Activated T-cell treated with anti-CD3 and anti-CD28 coated beads, Interleukin-2, amount 50 U/mL, for 4 hours (primary cell): ENCODE measurements around the gene STIM2. TPM values are rescaled to one million over a fixed set of nuclear protein-coding genes. Genes with fewer than 3 reads are reported as not detected.
"Not testable (repeated sequence)": the region's sequence is repeated elsewhere in the genome, so short reads cannot be mapped to it uniquely, and the experiment has no call there.

Source experiments
- ATAC-seq, 2 donors: fragments of 200-7000 bp; cut with Tn5 transposase; one replicate each; pipeline ENCODE4 v1.10.0; 2021
- DNase-seq: peaks from one replicate; pipeline ENCODE4 v3.0.0-alpha.2; 2020
- H3K27me3 Mint-ChIP-seq: one replicate; pipeline ENCODE4 v1.8.0; 2021; ENCODE audit warnings: low read depth, mixed read lengths
- H3K36me3 Mint-ChIP-seq: one replicate; pipeline ENCODE4 v1.8.0; 2022; ENCODE audit warnings: mixed read lengths; ENCODE audit not compliant: insufficient read depth
- H3K4me1 Mint-ChIP-seq: one replicate; pipeline ENCODE4 v1.8.0; 2021; ENCODE audit warnings: low read depth, mixed read lengths
- H3K4me3 Mint-ChIP-seq: one replicate; pipeline ENCODE4 v1.8.0; 2021; ENCODE audit warnings: mild to moderate bottlenecking, moderate library complexity, mixed read lengths
- H3K9me3 Mint-ChIP-seq: one replicate; pipeline ENCODE4 v1.8.0; 2021; ENCODE audit warnings: mixed read lengths
- total RNA-seq, 3 donors: library from RNA; stranded (reverse); gene quantifications; one replicate each; pipeline ENCODE4 v1.2.1, GENCODE V29; 2021

STIM2 gene
- 10 to 100 TPM; 26.9 to 30.7 (median 29.8) TPM for total RNA-seq

GRCh38 chr4:26860157-26860921 lies at the start of gene STIM2:
Gene STIM2 (plus strand): TSS chr4:26860841.
- Mint-ChIP-seq H3K4me3 (peak within 1 kb of the TSS; percentile 99), H3K9me3 (no peaks in the 10 kb centered on the region), H3K36me3 (no peaks in the 10 kb centered on the region), H3K27me3 (no peaks in the 10 kb centered on the region), H3K4me1 (peaks cover 56% of the 10 kb centered on the region)
- ATAC-seq: peak; percentile 67 to 74
- peak; percentile 98 for DNase-seq

- H3K4me3 Mint-ChIP-seq, H3K27me3 Mint-ChIP-seq, H3K9me3 Mint-ChIP-seq, ATAC-seq, H3K36me3 Mint-ChIP-seq, DNase-seq: not testable (repeated sequence)
- H3K4me1 Mint-ChIP-seq: peaks cover 19% of the 10 kb centered on the region
These were observed 49.1 kb upstream of the STIM2 start for GRCh38 chr4:26811571-26811970.

GRCh38 chr4:26812049-26812714 lies 48.5 kb upstream of the STIM2 start:
- peaks cover 18% of the 10 kb centered on the region for H3K4me1 Mint-ChIP-seq
- H3K4me3 Mint-ChIP-seq: no peak overlapping the region
- ATAC-seq: no peak
- H3K27me3 Mint-ChIP-seq: no peaks in the 10 kb centered on the region
- DNase-seq: no peak
- peaks cover 6% of the 10 kb centered on the region for H3K36me3 Mint-ChIP-seq
- H3K9me3 Mint-ChIP-seq: peaks cover 6% of the 10 kb centered on the region

- Mint-ChIP-seq H3K36me3 (peaks cover 6% of the 10 kb centered on the region), H3K4me3 (no peak overlapping the region), H3K9me3 (peaks cover 6% of the 10 kb centered on the region), H3K4me1 (peaks cover 18% of the 10 kb centered on the region), H3K27me3 (no peaks in the 10 kb centered on the region)
- no peak for DNase-seq
- no peak for ATAC-seq
These were observed 46.9 kb upstream of the STIM2 start for GRCh38 chr4:26813698-26814097.

- peaks cover 18% of the 10 kb centered on the region for H3K4me1 Mint-ChIP-seq
- H3K9me3 Mint-ChIP-seq: peaks cover 9% of the 10 kb centered on the region
- ATAC-seq (no peak), DNase-seq (no peak)
- H3K36me3 Mint-ChIP-seq: peaks cover 6% of the 10 kb centered on the region
- H3K27me3 Mint-ChIP-seq: no peaks in the 10 kb centered on the region
- H3K4me3 Mint-ChIP-seq: no peak overlapping the region
These were observed 45.4 kb upstream of the STIM2 start for GRCh38 chr4:26815199-26815598.

GRCh38 chr4:26815706-26816105 lies 44.9 kb upstream of the STIM2 start:
- DNase-seq (no peak), ATAC-seq (no peak)
- Mint-ChIP-seq H3K9me3 (peaks cover 11% of the 10 kb centered on the region), H3K36me3 (peaks cover 6% of the 10 kb centered on the region), H3K27me3 (no peaks in the 10 kb centered on the region), H3K4me3 (no peak overlapping the region), H3K4me1 (peaks cover 18% of the 10 kb centered on the region)

GRCh38 chr4:26819026-26819425 lies 41.6 kb upstream of the STIM2 start:
- DNase-seq: no peak
- no peak for ATAC-seq

GRCh38 chr4:26819478-26820095 lies 41.1 kb upstream of the STIM2 start:
- peaks cover 13% of the 10 kb centered on the region for H3K9me3 Mint-ChIP-seq
- no peak for DNase-seq
- ATAC-seq: no peak
- H3K36me3 Mint-ChIP-seq: peaks cover 3% of the 10 kb centered on the region
- no peaks in the 10 kb centered on the region for H3K27me3 Mint-ChIP-seq
- H3K4me3 Mint-ChIP-seq: no peak overlapping the region
- peaks cover 19% of the 10 kb centered on the region for H3K4me1 Mint-ChIP-seq

More at GRCh38 chr4:26819026-26819425, 41.6 kb upstream of the STIM2 start:
- Mint-ChIP-seq H3K9me3 (peaks cover 13% of the 10 kb centered on the region), H3K27me3 (no peaks in the 10 kb centered on the region), H3K4me3 (no peak overlapping the region), H3K4me1 (peaks cover 19% of the 10 kb centered on the region), H3K36me3 (peaks cover 3% of the 10 kb centered on the region)

- H3K4me3 Mint-ChIP-seq: no peak overlapping the region
- DNase-seq (no peak), ATAC-seq (no peak)
- H3K36me3 Mint-ChIP-seq: peaks cover 3% of the 10 kb centered on the region
- peaks cover 13% of the 10 kb centered on the region for H3K9me3 Mint-ChIP-seq
- peaks cover 19% of the 10 kb centered on the region for H3K4me1 Mint-ChIP-seq
- no peaks in the 10 kb centered on the region for H3K27me3 Mint-ChIP-seq
These were observed 40.3 kb upstream of the STIM2 start for GRCh38 chr4:26820346-26820745.

GRCh38 chr4:26821031-26821430 lies 39.6 kb upstream of the STIM2 start:
- Mint-ChIP-seq H3K4me1 (peaks cover 19% of the 10 kb centered on the region), H3K36me3 (peaks cover 3% of the 10 kb centered on the region), H3K4me3 (no peak overlapping the region), H3K9me3 (peaks cover 13% of the 10 kb centered on the region), H3K27me3 (no peaks in the 10 kb centered on the region)
- DNase-seq (no peak), ATAC-seq (no peak)

- ATAC-seq (no peak), DNase-seq (no peak)
- peaks cover 21% of the 10 kb centered on the region for H3K4me1 Mint-ChIP-seq
- H3K9me3 Mint-ChIP-seq: peaks cover 13% of the 10 kb centered on the region
- no peak overlapping the region for H3K4me3 Mint-ChIP-seq
- peaks cover 3% of the 10 kb centered on the region for H3K36me3 Mint-ChIP-seq
- no peaks in the 10 kb centered on the region for H3K27me3 Mint-ChIP-seq
These were observed 38.8 kb upstream of the STIM2 start for GRCh38 chr4:26821677-26822503.

GRCh38 chr4:26822546-26822945 lies 38.1 kb upstream of the STIM2 start:
- Mint-ChIP-seq H3K27me3 (no peaks in the 10 kb centered on the region), H3K4me1 (peaks cover 21% of the 10 kb centered on the region), H3K36me3 (peaks cover 3% of the 10 kb centered on the region), H3K9me3 (peaks cover 13% of the 10 kb centered on the region), H3K4me3 (no peak overlapping the region)
- DNase-seq (no peak), ATAC-seq (peak; percentile 48 to 62)

GRCh38 chr4:26822974-26823373 lies 37.7 kb upstream of the STIM2 start:
- H3K36me3 Mint-ChIP-seq, H3K27me3 Mint-ChIP-seq, DNase-seq, H3K4me3 Mint-ChIP-seq, ATAC-seq: not testable (repeated sequence)
- Mint-ChIP-seq H3K9me3 (peaks cover 13% of the 10 kb centered on the region), H3K4me1 (peaks cover 21% of the 10 kb centered on the region)

GRCh38 chr4:26823583-26823982 lies 37.1 kb upstream of the STIM2 start:
- ATAC-seq: no peak
- Mint-ChIP-seq H3K4me3 (no peak overlapping the region), H3K27me3 (no peaks in the 10 kb centered on the region), H3K4me1 (peaks cover 21% of the 10 kb centered on the region), H3K36me3 (peaks cover 3% of the 10 kb centered on the region), H3K9me3 (peaks cover 13% of the 10 kb centered on the region)
- no peak for DNase-seq
